GM12864 (cell line): ENCODE results near the gene BHMT.
"Not testable (repeated sequence)": the region's sequence is repeated elsewhere in the genome, so short reads cannot be mapped to it uniquely, and the experiment has no call there.

Source experiments
- DNase-seq: peaks from one replicate; pipeline ENCODE4 v3.0.0-alpha.2; 2011; ENCODE audit warnings: low read depth
- H3K4me3 ChIP-seq: 2 replicates; pipeline ENCODE4 v1.5.1; 2011; ENCODE audit warnings: mild to moderate bottlenecking, low read depth, low read length, control low read depth
- CTCF ChIP-seq: IDR thresholded peaks from 2 replicates; pipeline ENCODE4 v1.5.1; 2011; ENCODE audit warnings: low read depth, mild to moderate bottlenecking, moderate library complexity, low read length, control low read depth, inconsistent platforms; ENCODE audit errors: missing control alignments

Gene BHMT

GRCh38 chr5:79147076-79147475 is 35.5 kb downstream of the BHMT start:
- H3K4me3 ChIP-seq, result no peak overlapping the region
- DNase-seq, result no peak
- no peak for TF ChIP-seq CTCF

GRCh38 chr5:79149433-79149832 is 37.8 kb downstream of the BHMT start:
- no peak for DNase-seq
- TF ChIP-seq CTCF, result no peak
- no peak overlapping the region for H3K4me3 ChIP-seq

GRCh38 chr5:79151942-79152671 is 40.5 kb downstream of the BHMT start:
- no peak for TF ChIP-seq CTCF
- no peak overlapping the region for H3K4me3 ChIP-seq
- no peak for DNase-seq

DNA sequence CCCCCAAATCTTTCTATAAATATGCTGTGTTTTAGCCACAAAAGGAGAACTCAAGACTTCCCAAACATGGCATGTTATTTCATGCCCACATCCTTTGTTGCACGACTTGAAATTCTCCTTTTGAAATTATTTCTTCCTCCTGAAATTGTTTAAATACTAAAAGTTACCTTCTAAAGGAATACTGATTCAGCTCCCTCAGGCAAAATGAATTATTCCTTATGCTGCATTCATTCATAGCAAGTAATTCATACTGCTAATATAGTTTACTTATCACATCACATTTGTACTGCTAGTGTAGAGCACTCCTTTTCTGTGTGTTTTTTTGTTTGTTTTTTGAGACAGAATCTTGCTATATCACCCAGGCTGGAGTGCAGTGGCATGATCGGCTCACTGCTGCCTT is 45.7 kb downstream of the BHMT start:
- TF ChIP-seq CTCF, result no peak
- no peak overlapping the region for H3K4me3 ChIP-seq
- DNase-seq, result no peak

DNA sequence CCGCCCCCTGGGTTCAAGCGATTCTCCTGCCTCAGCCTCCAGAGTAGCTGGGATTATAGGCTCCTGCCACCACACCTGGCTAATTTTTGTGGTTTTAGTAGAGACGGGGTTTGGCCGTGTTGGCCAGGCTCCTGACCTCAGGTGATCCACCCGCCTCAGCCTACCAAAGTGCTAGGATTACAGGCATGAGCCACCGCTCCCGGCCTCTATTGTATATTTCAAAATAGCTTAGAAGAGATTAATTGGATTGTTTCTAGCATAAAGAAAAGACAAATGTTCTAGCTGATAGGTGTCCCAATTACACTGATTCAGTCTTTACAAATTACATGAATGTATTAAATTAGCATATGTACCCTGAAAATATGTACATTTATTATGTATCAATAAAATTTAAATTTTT is 50.0 kb downstream of the BHMT start:
- not testable (repeated sequence) for H3K4me3 ChIP-seq, DNase-seq

- DNase-seq, result no peak
- no peak for TF ChIP-seq CTCF
These were observed 56.4 kb downstream of the BHMT start for GRCh38 chr5:79168031-79168430.

DNA sequence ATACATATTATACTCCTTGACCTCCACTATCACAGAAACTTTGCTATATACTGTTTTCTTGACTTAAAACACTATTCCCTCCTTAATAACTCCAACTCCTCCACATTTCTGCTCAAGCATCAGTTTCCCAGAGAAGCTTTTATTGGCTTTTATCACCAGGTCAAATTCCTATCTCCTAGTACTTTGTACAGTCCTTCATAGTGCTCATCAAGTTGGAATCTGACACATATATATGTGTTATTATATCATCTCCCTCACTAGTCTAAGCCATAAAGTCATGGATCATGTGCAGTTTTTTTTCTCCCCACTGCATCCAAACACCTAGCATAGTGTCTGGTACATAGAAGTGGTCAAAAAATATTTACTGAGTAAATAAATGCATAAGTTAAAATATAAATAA is 59.1 kb downstream of the BHMT start:
- no peak for DNase-seq
- no peak for TF ChIP-seq CTCF
- H3K4me3 ChIP-seq, result no peak overlapping the region

More at GRCh38 chr5:79168031-79168430, 56.4 kb downstream of the BHMT start:
- no peak overlapping the region for H3K4me3 ChIP-seq
